GM19043 (cell line): ENCODE measurements around the gene LINC01488.

Source experiments
- ATAC-seq: cut with Tn5 transposase; IDR thresholded peaks from one replicate; pipeline ENCODE4 v1.9.1; 2021; ENCODE audit warnings: low read depth; ENCODE audit not compliant: unreplicated experiment

Gene LINC01488

GRCh38 chr11:69481393-69481844 is at the start of gene LINC01488:
TSS of gene LINC01488 (plus strand) at chr11:69481663.
- no peak for ATAC-seq

- no peak for ATAC-seq
Measured at GRCh38 chr11:69431893-69432738, 49.3 kb upstream of the LINC01488 start.

GRCh38 chr11:69433741-69434140 is 47.7 kb upstream of the LINC01488 start:
- no peak for ATAC-seq

- ATAC-seq = no peak
Measured at GRCh38 chr11:69434471-69434931, 47.0 kb upstream of the LINC01488 start.

GRCh38 chr11:69435161-69435986 is 46.1 kb upstream of the LINC01488 start:
- ATAC-seq = no peak

- no peak for ATAC-seq
Measured at GRCh38 chr11:69436041-69436982, 45.2 kb upstream of the LINC01488 start.

GRCh38 chr11:69437001-69437875 is 44.2 kb upstream of the LINC01488 start:
- no peak for ATAC-seq

DNA sequence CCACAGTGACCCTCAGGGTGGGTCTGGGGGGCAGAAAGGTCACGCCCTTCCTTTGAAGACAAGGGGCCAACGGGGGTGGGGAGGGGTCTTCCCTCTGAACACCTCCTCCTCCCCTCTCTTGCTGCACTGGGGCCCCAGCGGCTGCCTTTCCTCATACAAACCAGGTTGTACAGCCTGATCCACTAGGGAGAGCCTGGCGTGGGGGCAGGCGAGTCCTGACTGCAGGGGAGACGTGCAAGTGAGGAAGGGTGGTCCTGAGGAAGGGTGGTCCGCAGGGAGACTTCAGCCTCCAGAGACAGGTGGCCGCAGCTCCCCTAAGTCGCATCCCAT is 43.6 kb upstream of the LINC01488 start:
- ATAC-seq = no peak

DNA sequence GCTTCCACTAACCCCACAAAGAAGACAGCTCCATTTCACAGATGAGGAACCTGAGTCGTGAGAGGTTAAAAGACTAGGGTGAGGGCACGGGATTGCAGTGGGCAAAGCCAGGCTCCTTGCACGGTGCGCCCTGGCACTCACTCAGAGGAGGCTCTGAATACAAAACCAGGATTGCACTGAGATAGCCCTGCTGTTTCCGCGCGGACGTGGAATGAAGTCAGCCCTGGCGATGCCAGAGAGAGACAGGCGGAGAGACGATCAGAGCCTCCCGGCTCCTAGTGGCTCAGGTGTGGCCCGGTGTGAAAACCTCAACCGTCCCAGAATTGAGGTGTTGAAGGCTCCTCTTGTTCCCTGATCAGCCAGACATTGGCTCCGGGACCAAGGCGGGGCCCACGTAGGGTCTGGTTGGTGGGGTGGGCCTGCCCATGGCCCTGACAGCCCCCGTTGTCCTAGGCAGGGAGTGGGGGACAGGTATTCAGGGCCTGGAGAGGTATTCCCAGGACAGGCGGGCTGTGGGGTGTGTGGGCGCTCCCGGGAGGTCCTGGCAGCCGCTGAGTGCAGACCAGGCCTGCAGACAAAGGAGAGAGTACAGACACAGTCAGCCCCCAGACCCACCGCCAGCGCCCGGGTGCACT is 43.1 kb upstream of the LINC01488 start:
- no peak for ATAC-seq

- no peak for ATAC-seq
Measured at GRCh38 chr11:69439127-69439526, 42.3 kb upstream of the LINC01488 start.

- ATAC-seq = no peak
Measured at GRCh38 chr11:69439651-69440464, 41.6 kb upstream of the LINC01488 start.

GRCh38 chr11:69440876-69441275 is 40.6 kb upstream of the LINC01488 start:
- ATAC-seq = no peak

DNA sequence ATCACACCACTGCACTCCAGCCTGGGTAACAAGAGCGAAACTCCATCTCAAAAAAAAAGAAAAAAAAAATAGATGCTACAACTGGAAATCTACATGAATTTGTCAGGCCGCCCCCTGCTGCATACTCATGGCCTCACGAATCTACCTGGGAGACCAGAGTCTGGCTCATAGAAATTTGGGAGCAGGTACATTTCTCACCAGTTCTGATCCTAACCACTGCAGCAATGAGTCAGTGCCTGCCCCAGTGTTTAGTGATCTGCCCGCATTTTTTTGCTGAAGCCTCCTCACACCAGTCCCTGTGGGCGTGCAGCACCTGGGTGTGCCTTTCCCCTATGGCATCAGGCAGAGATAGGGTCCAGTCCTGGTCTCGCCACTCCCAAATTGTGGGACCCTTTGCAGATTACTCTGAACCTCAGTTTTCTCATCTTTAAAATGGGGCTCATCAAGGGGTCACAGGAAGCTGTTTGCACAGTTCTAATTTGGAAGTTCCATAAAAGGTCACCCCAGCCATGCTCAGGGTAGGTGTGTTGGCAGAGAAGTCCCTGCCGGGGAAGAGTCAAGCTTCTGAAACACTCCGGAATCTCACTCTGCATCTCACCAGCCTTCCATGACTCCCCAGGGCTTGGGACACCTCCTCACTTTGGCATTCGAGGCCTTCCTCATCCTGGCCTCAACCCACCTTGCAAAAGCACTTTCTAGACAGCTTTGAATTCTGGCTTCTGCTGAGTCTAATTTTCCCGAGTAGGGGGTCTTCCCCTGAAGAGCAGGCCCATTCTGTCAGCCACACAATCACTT is 39.3 kb upstream of the LINC01488 start:
- ATAC-seq = no peak

DNA sequence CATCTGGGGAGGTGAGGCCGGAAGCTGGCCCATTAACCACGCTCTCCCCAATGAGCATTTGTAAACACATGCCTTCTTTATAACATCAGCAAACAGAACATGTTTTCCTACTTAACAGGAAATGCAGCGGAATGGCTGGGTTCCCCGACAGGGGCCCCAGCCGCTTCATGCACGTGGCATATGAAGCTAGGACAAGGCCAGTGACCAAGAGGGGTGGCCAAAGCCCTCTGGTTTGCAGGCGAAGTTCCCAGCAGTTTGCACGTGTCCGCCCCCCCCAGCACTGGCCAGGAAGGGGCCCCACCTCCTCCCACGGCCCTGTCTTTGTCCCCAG is 38.7 kb upstream of the LINC01488 start:
- no peak for ATAC-seq

DNA sequence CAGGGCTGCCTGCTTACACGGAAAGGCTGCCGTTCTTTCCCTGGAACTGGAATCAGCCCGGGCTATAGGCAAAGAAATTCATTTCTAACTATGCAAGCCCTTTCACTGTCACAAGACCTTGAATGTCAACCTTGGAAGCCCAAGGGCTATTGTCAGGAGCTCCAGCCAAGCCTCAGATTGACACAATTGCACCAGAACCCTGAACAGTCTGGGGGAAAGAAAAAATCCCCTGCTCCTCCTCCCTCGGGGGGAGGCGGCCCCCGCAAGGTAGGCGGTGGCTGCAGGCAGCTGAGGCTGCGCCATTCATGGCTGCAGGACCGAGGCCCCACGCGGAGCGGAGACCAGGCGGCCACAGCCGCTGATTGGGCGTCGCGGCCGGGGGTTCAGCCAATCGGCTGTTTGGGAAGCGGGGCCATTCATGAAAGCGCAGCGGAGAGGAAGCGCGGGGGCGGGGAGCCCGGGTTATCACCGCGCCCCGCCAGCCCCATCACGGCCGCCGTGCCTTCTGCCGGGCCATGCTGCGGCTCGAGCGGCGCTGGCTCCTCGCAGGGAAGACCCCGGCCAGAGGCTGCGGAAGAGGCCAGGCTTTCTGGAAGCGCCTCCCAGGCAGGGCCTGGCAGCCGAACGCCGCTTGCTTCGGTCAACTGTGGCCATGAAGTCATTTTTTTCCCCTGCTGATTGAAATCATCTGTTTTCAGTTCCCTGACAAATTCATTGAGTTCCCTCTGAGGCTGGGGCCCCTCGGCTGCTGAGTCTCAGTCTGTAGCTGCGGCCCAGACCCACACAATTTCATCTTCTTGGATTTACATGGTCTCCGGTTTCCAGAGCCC is 38.1 kb upstream of the LINC01488 start:
- ATAC-seq = peak; percentile 86

GRCh38 chr11:69443968-69444364 is 37.5 kb upstream of the LINC01488 start:
- no peak for ATAC-seq
